Endometrium (tissue), 2 donors: ENCODE results near the gene WWP2.

Experiments used
- FAIRE-seq: peaks from 2 replicates; lab custom pipeline; 2012; peaks lifted over from hg19 to GRCh38; lab: Jason Lieb, UNC
- donor health status: control.
- donor health status: control.

Gene WWP2

DNA sequence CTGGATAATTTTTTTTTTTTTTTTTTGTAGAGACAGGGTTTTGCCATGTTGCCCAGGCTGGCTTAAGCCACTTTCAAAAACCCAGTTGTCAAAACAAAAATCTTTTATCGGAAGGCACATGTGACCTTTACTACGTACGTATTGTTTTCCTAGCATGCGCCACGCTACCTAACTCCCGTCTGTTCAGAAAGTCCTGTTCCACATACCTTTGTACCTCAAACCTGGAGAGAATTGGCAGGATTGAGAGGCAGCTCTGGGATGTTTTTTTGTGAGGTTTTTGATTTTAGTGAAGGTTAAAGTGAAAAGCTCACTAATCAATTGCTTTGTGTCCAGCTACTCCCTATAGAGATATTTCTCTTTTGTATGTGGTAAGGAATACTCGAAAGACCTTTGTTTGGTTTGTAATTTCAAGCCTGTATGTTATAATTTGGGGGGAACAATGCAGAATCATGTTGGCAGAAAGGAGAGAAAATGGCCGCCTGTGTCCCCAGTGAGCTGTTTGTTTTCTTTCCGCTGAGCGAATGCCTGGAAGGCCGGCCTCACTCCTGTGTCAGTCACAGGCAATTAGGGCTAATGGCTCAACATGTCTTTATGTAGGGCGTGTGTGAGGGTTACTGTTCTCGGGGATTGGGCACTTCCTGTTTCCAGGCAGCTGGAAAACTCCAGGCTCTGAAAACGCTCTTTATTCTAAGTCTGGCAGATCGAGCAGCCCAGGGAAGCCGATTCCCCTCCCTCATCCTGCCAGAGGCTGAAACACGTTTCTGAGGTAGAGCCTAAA is 128.2 kb downstream of the WWP2 start:
- peak; percentile 23 for FAIRE-seq

- no peak for FAIRE-seq
These were observed 128.8 kb downstream of the WWP2 start for GRCh38 chr16:69890892-69891282.

- FAIRE-seq: no peak
These were observed 130.2 kb downstream of the WWP2 start for GRCh38 chr16:69892378-69892777.

DNA sequence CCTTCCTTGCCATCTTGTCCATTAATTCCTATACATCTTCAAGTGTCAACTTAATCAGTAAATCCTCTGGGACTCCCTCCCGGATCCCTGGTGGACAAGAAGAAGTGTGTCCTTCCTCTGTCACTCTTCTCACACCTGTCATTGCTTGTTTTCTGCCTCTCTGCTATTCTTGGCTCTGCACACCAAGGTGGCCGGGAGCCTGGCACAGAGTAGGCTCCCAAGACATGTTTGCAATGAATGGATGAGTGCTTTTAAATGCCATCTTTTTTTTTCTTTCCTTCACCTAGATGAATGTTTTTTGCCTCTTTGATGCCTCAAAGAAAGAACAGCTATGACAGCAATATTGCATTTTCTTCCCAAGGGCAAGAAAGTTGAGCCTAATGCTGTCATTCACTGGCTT is 131.0 kb downstream of the WWP2 start:
- FAIRE-seq: no peak

DNA sequence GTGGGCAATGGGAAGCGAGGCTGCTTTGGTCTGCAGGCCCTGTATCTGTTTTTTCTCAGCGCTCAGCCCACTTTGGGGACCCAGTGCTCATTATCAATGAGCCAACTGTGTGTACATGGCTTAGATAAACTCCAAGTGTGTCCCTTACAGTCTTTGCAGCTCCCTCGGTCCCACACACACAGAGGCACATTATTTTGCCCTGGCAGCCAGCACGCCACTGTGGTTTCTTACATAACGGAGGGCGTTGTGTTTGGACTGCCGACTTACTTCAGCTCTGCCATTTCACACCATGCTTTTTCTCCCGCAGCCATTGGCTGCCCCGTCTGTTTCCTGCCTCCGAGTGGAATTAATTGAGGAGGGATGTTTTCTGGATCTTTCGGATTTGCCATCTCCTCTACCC is 132.5 kb downstream of the WWP2 start:
- no peak for FAIRE-seq

DNA sequence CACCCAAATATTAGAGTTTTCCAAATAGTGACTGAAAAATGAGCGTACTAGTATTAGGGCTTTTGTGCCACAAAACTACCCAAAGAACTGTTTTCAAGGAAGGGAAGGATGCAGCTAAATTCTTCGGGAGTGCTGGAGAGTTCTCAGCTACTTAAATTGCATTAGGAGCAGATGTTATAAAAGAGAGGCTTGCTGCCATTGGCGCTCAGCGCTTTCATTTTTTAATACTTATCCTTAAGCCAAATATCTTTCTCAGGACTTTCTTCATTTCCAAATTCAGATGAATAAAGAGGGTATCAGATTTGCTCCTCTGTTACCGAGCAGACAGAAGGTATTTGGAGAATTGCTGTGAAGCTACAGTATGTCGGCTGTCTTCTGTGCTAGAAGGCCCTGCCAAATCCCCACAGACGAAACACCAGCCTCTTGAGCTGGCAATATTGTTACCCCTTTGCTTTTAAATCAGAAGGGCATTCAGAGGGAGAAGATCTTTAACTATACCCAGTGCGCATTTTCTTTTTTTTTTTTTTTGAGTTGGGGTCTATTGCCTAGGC is 141.8 kb downstream of the WWP2 start:
- FAIRE-seq: no peak

DNA sequence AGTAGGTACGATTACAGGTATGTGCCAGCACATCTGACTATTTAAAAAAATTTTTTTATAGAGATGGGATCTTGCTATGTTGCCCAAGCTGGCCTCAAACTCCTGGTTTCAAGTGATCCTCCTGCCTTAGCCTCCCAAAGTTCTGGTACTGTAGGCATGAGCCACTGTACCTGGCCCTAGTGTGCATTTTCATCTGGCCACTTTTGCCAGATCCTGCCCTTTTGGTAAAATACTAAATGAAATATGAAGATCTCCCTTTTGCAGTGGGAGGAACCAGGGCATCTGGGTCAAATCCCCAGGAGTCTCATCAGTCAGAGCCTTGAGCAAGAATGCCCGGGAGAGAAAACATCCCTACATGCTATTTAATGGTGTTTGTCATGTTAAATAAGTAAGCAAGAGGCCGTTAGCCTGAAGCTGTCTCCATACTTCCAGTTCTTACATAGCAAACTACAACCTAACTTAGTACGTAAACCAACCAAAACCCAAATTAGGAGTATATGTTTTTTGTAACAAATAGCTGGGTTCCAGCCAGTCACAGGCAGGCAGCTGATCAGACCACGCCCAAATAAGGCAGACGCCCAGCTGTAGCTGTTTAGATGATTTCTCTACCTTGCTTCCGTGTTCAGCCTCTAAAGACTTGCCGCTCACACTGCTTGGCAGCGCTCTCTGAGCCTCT is 142.5 kb downstream of the WWP2 start:
- FAIRE-seq: no peak

DNA sequence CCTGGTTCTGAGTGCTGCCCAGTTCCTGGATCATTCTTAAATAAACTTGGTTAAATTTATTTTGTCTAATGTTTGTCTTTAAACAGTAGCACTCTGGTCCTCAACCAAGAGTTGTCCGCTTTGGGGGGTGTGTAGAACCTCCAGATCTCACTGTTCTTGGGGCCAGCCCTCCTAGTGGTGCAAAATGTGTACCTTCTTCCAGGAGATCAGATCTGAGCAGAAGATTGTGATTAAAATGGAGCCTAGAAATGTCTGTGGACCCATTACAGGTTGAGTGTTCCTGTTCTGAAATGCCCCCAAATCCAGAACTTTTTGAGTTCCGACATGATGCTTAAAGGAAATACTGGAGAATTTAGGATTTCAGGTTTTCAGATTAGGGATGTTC is 143.0 kb downstream of the WWP2 start:
- no peak for FAIRE-seq

- FAIRE-seq: no peak
These were observed 144.8 kb downstream of the WWP2 start for GRCh38 chr16:69906838-69907401.

DNA sequence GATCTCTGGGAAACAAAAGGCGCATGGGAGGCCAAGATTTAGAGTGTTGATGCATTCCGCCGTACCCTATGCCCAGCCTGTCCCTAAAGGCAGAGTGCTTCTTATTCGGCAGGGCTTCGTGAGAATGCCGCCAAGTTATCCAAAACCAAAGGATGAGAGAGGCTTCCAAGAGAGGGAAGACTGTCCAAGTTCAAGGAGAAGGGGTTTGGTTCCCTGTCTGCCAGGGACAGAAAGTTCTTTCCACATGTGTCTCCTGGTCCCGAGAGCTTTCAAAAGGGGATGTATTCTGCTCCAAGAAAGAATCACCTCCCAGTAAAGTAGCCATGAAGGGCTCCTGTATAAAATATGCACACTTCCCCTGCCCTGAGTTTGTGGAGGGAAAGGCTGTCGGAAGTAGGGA is 146.9 kb downstream of the WWP2 start:
- FAIRE-seq: no peak

GRCh38 chr16:69909760-69910159 is 147.6 kb downstream of the WWP2 start:
- FAIRE-seq: no peak

- FAIRE-seq: no peak
These were observed 148.8 kb downstream of the WWP2 start for GRCh38 chr16:69910964-69911363.

- FAIRE-seq: no peak
These were observed 154.3 kb downstream of the WWP2 start for GRCh38 chr16:69916462-69916861.

DNA sequence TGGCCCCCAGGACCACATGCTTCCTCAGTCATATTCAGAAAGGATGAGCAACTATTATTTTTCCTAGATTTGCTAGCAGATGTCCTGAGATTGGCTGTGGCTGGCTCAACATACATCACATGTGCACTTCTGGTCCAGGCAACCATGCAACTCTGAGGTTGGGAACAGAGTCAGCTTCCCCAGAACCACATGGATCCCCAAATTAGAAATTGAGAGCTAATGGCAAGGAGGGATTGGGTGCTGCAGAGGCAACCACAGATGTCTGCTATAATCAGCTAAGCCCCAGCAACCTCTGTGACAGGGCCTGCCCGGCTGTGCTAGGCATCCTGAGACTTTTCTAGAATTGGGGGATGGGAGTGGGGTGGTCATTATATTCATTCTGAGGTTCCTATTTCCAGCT is 155.2 kb downstream of the WWP2 start:
- no peak for FAIRE-seq

DNA sequence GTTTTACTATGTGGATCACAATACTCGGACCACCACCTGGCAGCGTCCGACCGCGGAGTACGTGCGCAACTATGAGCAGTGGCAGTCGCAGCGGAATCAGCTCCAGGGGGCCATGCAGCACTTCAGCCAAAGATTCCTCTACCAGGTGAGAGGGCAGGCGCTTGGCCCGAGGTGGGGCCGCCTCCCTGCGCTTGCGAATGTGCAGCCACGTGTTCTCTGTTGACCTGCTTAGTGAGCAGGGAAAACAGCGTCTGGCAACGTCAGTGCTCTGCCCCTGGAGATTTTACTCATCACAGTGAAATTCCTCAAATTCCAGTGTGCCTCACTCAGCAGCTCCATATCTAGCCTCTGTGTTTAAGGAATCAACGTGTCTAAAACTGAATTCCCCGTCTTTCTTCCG is 155.6 kb downstream of the WWP2 start:
- FAIRE-seq: no peak

- no peak for FAIRE-seq
These were observed 156.1 kb downstream of the WWP2 start for GRCh38 chr16:69918241-69918640.

GRCh38 chr16:69921127-69921526 is 159.0 kb downstream of the WWP2 start:
- FAIRE-seq: no peak

DNA sequence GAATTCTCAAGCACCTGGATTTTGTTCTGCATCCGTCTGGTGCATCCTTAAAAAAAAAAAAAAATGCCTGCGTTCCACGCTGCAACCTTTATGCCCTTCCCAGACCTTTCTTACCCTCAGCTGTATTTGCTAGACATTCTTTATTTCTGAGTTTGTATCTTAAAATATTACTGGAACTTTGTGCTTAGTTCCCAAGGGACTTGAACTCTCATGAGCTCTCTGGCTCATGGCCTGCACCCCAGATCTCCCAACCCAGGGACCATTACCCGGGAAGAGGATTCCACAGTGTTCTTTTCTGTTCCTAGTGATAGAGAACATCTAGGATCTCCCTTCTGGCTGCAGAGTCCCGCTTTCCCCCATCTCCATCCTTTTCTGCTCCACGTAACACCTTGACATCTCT is 160.1 kb downstream of the WWP2 start:
- FAIRE-seq: no peak

DNA sequence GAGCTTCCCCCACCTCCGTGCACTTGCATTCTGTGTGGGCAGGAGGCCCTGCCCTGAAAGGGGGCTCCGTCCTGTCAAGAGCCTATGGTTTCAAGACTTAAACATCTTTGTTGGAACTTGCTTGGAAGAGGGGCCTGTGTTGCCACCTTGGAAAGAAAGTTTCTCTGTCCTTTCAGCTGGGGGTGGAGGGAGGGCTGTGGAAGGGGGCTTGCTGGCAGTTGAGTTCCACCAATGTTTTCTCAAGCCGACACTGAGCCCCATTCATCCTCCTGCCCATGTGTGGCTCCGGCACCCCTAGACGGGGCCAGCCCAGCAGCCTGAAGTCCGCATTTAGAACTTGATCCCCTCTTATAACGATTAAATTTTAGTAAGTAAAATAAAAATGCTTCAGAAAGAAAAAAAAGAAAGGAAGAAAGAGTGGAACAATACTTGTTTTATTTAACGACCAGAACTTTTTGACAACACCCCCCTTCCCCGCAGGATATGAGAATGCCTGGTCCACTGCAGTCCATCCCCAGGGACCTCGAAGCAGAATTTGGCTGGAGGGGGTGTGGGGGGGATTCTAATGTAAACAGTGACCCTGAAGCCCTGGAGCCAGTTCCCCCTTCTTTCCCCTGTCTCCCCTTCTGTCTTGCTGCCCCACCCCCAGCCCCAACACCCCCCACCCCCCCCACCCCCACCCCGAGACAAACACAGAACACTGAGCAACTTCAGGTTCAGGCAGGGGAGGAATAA is 162.1 kb downstream of the WWP2 start:
- FAIRE-seq: no peak

DNA sequence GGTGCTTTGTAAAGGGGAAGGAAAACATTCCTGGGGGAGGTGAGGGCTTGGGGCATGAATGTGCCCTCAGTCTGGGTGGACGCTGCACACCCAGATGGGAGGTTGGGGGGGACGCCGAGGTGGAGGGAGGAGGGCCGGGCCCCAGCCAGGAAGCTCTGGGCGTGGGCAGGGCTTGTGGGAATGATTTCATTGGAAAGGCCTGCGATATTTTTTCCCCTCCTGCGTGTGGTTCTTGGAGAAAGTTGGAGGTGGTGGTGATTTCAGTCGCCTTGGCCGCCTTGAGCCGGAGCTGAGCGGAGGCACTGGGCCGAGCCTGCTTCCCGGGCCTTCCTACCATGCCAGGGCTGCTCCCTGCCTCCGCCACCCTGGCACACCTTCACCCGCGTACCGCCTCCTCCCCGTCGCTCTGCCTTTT is 162.7 kb downstream of the WWP2 start:
- FAIRE-seq: no peak

- no peak for FAIRE-seq
These were observed 163.2 kb downstream of the WWP2 start for GRCh38 chr16:69925311-69925710.

DNA sequence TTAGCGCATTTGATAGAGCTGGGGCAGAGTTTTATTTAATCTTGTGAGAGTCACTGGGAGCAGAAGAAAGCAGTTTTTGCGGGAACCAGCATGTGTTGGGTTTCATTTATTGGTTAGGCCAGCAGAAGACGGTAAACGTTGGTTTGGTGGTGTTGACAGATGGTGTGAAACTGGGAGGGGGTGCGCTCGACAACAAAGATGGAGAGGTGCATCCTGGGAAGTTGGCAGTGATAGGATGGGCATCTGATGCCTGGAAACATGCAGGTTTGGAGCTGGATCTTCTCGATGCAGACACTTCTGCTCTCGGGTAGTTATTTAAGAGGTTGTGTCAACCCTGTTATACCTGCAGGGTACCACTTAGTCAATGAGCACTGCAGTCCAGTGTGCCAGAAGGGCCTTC is 164.1 kb downstream of the WWP2 start:
- FAIRE-seq: no peak
